ENCODE data around the gene GLDC. TPM values are rescaled to one million over a fixed set of nuclear protein-coding genes. Genes with fewer than 3 reads are reported as not detected.
"Not testable (repeated sequence)": the region's sequence is repeated elsewhere in the genome, so short reads cannot be mapped to it uniquely, and the experiment has no call there.

Gene GLDC
- total RNA-seq, 2 donors from 2014 or later = 0.39 TPM; not detected in 1

DNA sequence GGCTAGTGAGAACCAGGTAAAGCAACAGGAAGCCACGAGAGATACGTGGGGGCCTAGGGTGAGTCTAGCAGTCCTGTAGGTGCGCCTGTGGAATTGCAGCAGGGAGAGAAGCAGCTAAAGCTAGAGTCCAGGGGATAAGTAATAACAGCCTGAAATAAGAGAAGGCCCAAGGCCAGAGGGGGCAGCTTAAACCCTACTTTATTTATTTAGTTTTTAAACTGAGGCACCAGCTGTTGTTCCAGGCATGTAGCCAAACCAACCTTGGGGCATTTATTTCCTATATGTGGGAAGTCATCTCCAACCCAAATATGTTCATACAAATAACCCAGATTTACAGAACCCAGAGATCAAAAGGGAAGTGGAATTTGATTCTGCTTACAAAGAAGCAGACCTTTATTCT is 93.5 kb downstream of the GLDC start:
- Histone ChIP-seq H3K27ac (no peak overlapping the region), H3K4me1 (no peaks in the 10 kb centered on the region), H3K4me3 (no peak overlapping the region), H3K27me3 (no peaks in the 10 kb centered on the region), H3K9me3 (no peaks in the 10 kb centered on the region), H3K36me3 (no peaks in the 10 kb centered on the region)
- no peak for DNase-seq (ENCODE audit: low spot score)
- TF ChIP-seq, protein P1, sequence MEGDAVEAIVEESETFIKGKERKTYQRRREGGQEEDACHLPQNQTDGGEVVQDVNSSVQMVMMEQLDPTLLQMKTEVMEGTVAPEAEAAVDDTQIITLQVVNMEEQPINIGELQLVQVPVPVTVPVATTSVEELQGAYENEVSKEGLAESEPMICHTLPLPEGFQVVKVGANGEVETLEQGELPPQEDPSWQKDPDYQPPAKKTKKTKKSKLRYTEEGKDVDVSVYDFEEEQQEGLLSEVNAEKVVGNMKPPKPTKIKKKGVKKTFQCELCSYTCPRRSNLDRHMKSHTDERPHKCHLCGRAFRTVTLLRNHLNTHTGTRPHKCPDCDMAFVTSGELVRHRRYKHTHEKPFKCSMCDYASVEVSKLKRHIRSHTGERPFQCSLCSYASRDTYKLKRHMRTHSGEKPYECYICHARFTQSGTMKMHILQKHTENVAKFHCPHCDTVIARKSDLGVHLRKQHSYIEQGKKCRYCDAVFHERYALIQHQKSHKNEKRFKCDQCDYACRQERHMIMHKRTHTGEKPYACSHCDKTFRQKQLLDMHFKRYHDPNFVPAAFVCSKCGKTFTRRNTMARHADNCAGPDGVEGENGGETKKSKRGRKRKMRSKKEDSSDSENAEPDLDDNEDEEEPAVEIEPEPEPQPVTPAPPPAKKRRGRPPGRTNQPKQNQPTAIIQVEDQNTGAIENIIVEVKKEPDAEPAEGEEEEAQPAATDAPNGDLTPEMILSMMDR (IDR thresholded peaks at IDR 0.05) = no peak

DNA sequence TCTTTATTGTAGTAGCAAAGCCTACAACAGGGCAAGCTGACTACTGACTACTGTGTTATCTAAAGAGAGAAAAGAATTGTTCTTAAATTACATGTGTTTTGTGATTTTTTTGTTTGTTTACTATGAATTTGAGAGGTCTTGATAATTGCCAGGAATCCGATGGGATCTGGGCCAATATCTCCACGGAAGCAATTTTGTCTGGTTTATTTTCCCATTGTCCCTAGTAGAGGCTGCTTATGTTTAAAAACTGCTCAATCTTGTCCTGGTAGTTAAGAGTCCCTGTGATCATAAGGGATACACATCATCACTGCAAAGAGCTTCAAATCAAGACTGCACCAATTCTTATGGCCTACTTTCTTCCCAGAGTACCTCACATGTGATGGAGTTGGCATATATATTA is 94.4 kb downstream of the GLDC start:
- TF ChIP-seq, protein P1 (IDR thresholded peaks at IDR 0.05) = no peak

DNA sequence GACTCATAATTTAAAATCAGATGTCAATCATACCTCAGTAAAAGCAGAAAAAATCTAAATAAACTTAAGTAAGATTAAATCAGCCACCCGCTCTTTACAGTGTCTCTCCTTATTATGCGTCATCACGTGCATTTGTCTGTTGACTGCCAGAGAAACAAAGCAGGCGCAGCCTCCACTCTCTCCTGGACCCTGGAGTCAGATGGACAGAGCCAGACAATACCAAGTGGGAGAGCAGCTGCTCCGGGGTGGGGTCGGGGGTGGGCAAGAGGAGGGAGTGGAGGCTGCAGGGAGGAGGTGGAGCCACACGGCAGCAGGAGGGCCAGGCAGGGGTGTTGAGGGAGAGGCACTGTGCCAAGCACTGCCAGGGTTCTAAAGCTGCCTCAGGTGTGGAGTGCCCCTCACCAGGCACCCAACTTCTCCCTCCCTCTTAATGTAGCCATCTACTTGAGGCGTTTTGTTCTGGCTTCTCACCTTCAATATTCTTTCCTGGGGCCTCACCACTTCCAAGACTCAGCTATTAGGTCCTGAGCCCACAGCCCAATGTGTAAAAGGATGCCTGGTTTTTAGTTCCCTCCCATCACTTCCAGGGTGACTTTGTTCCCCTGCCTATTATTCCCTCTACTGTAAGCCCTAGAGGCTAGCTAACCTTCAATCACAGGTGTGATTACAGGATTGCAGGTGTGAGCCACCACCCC is 96.3 kb downstream of the GLDC start:
- no peaks in the 10 kb centered on the region for H3K4me1 ChIP-seq
- TF ChIP-seq, protein P1 (IDR thresholded peaks at IDR 0.05) = no peak
- H3K27ac ChIP-seq = no peak overlapping the region
- H3K36me3 ChIP-seq = no peaks in the 10 kb centered on the region
- H3K4me3 ChIP-seq = no peak overlapping the region
- DNase-seq (ENCODE audit: low spot score) = no peak
- H3K9me3 ChIP-seq = no peaks in the 10 kb centered on the region
- no peaks in the 10 kb centered on the region for H3K27me3 ChIP-seq

More for the DNA sequence above, 94.4 kb downstream of the GLDC start:
- Histone ChIP-seq H3K27ac (no peak overlapping the region), H3K36me3 (no peaks in the 10 kb centered on the region), H3K4me3 (no peak overlapping the region), H3K4me1 (no peaks in the 10 kb centered on the region), H3K27me3 (no peaks in the 10 kb centered on the region), H3K9me3 (no peaks in the 10 kb centered on the region)
- DNase-seq (ENCODE audit: low spot score) = no peak

DNA sequence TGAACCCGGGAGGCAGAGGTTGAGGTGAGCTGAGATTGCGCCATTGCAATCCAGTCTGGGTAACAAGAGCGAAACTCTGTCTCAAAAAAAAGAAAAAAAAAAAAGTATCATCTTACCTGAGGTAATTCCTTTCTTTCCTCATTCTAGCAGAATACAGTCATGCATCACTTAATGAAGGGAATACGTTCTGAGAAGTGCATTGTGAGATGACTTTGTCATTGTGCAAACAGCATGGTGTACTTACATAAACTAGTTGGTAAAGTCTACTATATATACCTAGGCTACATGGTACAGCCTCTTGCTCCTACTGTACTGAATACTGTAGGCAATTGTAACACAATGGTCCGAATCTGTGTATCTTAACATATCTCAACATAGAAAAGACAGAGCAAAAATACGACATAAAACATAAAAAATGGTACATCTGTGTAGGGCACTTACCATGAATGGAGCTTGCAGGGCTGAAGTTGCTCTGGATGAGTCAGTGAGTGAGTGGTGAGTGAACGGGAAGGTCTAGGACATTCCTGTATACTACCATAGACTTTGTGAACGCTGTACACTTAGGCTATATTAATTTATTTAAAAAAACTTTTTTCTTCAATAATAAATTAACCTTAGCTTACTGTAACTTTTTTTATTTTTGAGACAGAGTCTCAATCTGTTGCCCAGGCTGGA is 100.4 kb downstream of the GLDC start:
- Histone ChIP-seq H3K4me3 (no peak overlapping the region), H3K36me3 (no peaks in the 10 kb centered on the region), H3K27me3 (no peaks in the 10 kb centered on the region), H3K27ac (no peak overlapping the region), H3K9me3 (no peaks in the 10 kb centered on the region), H3K4me1 (no peaks in the 10 kb centered on the region)
- TF ChIP-seq, protein P1 (IDR thresholded peaks at IDR 0.05) = no peak
- DNase-seq (ENCODE audit: low spot score) = no peak

DNA sequence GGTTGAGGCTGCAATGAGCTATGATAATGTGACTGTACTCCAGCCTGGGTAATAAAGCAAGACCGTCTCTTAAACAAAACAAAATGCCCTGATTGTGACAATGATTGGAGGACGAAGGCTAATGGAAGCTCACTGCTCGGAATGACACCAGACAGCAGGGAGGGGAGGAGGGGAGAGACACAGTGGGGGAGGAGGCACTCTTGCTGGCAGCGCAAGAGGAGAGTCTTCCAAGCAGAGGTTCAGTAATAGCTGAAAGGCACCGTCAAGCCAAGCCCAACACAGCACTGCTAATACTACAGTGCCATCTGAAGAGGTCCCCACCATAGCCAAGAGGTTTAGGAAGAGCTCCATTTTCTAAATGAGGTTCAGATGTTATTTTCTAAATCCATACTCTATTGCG is 102.3 kb downstream of the GLDC start:
- Histone ChIP-seq H3K36me3 (no peaks in the 10 kb centered on the region), H3K27ac (no peak overlapping the region)
- TF ChIP-seq, protein P1 (IDR thresholded peaks at IDR 0.05) = no peak

DNA sequence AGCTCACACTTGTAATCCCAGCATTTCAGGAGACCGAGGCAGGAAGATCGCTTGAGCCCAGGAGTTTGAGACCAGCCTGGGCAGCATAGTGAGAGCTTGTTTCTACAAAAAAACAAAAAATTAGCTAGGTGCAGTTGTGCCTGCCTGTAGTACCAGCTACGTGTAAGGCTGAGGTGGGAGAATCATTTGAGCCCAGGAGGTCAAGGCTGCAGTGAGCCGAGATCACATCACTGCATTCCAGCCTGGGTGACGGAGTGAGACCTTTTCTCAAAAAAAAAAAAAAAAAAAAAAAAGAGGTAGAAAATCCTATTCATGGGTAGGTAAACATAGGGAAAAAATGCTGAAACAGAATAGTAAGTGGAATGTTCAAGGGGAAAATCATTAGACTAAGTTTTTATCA is 102.9 kb downstream of the GLDC start:
- H3K9me3 ChIP-seq; H3K4me3 ChIP-seq; H3K36me3 ChIP-seq; H3K27ac ChIP-seq; H3K4me1 ChIP-seq; H3K27me3 ChIP-seq; DNase-seq (ENCODE audit: low spot score): not testable (repeated sequence)

More for the DNA sequence above, 102.3 kb downstream of the GLDC start:
- no peaks in the 10 kb centered on the region for H3K9me3 ChIP-seq
- H3K27me3 ChIP-seq = no peaks in the 10 kb centered on the region
- no peak for DNase-seq (ENCODE audit: low spot score)
- H3K4me1 ChIP-seq = no peaks in the 10 kb centered on the region
- H3K4me3 ChIP-seq = no peak overlapping the region
